Urinary bladder (tissue), 4 donors: ENCODE measurements around the gene VOPP1. TPM values are rescaled to one million over a fixed set of nuclear protein-coding genes. Genes with fewer than 3 reads are reported as not detected.

Source experiments
- DNase-seq: peaks from one replicate; pipeline ENCODE4 v3.0.0-alpha.2; 2015; ENCODE audit errors: extremely low spot score
- H3K27ac ChIP-seq: one replicate; pipeline ENCODE4 v1.5.1; 2013; ENCODE audit warnings: low read depth, mild to moderate bottlenecking, moderate library complexity
- H3K36me3 ChIP-seq: one replicate; pipeline ENCODE4 v1.6.1; 2013; ENCODE audit warnings: mild to moderate bottlenecking, moderate library complexity; ENCODE audit not compliant: insufficient read depth
- H3K4me1 ChIP-seq: one replicate; pipeline ENCODE4 v1.6.1; 2013; ENCODE audit warnings: mild to moderate bottlenecking, moderate library complexity; ENCODE audit not compliant: insufficient read depth
- H3K4me3 ChIP-seq: one replicate; pipeline ENCODE4 v1.5.1; 2013; ENCODE audit warnings: low read depth, low read length
- WGBS: extraction: QIAGEN DNeasy Blood & Tissue Kit; methylation state at CpG from one replicate; pipeline ENCODE4 v1.1.7; 2013; 5-methylcytosine and 5-hydroxymethylcytosine counted together
- polyA plus RNA-seq: library from polyadenylated mRNA; stranded (reverse); fragments of 200-250 nt; gene quantifications from one replicate; pipeline ENCODE4 v1.2.3, GENCODE V29; 2013
- total RNA-seq: library from RNA; depleted of rRNA; stranded (reverse); fragments of >200 nt; gene quantifications from one replicate; pipeline ENCODE4 v1.2.3, GENCODE V29; 2014
- donor health status: healthy with polysubstance abuse.
- donor health status: healthy.

Gene VOPP1
- total and polyA plus RNA-seq, 2 donors = 26.8 to 34.1 TPM

- Histone ChIP-seq H3K27ac (no peak overlapping the region), H3K4me1 (peaks cover 2% of the 10 kb centered on the region), H3K36me3 (no peaks in the 10 kb centered on the region), H3K4me3 (no peak overlapping the region)
- WGBS = 76% methylated on average over 3 of the region's 3 CpGs
- no peak for DNase-seq
Observed at GRCh38 chr7:55538538-55538937, 33.8 kb downstream of the VOPP1 start.

GRCh38 chr7:55537458-55537990 is 34.8 kb downstream of the VOPP1 start:
- Histone ChIP-seq H3K27ac (no peak overlapping the region), H3K4me3 (no peak overlapping the region), H3K36me3 (no peaks in the 10 kb centered on the region), H3K4me1 (peaks cover 2% of the 10 kb centered on the region)
- DNase-seq = no peak
- WGBS = 94% methylated on average over 16 of the region's 16 CpGs

GRCh38 chr7:55536619-55537457 is 35.5 kb downstream of the VOPP1 start:
- 88% methylated on average over 23 of the region's 23 CpGs for WGBS
- no peak overlapping the region for H3K4me3 ChIP-seq
- no peak overlapping the region for H3K27ac ChIP-seq
- H3K4me1 ChIP-seq = peaks cover 2% of the 10 kb centered on the region
- H3K36me3 ChIP-seq = no peaks in the 10 kb centered on the region
- DNase-seq = no peak

- WGBS = 93% methylated on average over 5 of the region's 5 CpGs
- Histone ChIP-seq H3K4me1 (peaks cover 2% of the 10 kb centered on the region), H3K4me3 (no peak overlapping the region), H3K36me3 (no peaks in the 10 kb centered on the region), H3K27ac (no peak overlapping the region)
- no peak for DNase-seq
Observed at GRCh38 chr7:55535617-55536016, 36.7 kb downstream of the VOPP1 start.

- Histone ChIP-seq H3K27ac (no peak overlapping the region), H3K4me1 (peaks cover 2% of the 10 kb centered on the region), H3K4me3 (no peak overlapping the region), H3K36me3 (no peaks in the 10 kb centered on the region)
- 92% methylated on average over 6 of the region's 6 CpGs for WGBS
- no peak for DNase-seq
Observed at GRCh38 chr7:55534916-55535590, 37.2 kb downstream of the VOPP1 start.

GRCh38 chr7:55534262-55534915 is 37.9 kb downstream of the VOPP1 start:
- Histone ChIP-seq H3K4me1 (no peaks in the 10 kb centered on the region), H3K36me3 (no peaks in the 10 kb centered on the region), H3K4me3 (no peak overlapping the region), H3K27ac (no peak overlapping the region)
- no peak for DNase-seq
- 73% methylated on average over 8 of the region's 8 CpGs for WGBS

- H3K27ac ChIP-seq = no peak overlapping the region
- no peak overlapping the region for H3K4me3 ChIP-seq
- 96% methylated on average over 2 of the region's 2 CpGs for WGBS
- no peaks in the 10 kb centered on the region for H3K4me1 ChIP-seq
- DNase-seq = no peak
- no peaks in the 10 kb centered on the region for H3K36me3 ChIP-seq
Observed at GRCh38 chr7:55533729-55534080, 38.6 kb downstream of the VOPP1 start.

GRCh38 chr7:55533050-55533728 is 39.1 kb downstream of the VOPP1 start:
- Histone ChIP-seq H3K36me3 (no peaks in the 10 kb centered on the region), H3K4me3 (no peak overlapping the region), H3K27ac (no peak overlapping the region), H3K4me1 (no peaks in the 10 kb centered on the region)
- WGBS = 64% methylated on average over 4 of the region's 4 CpGs
- DNase-seq = no peak

- no peak overlapping the region for H3K4me3 ChIP-seq
- no peak for DNase-seq
Observed at GRCh38 chr7:55532150-55532917, 40.0 kb downstream of the VOPP1 start.

GRCh38 chr7:55531536-55531935 is 40.8 kb downstream of the VOPP1 start:
- H3K36me3 ChIP-seq = no peaks in the 10 kb centered on the region
- DNase-seq = no peak
- H3K4me3 ChIP-seq = no peak overlapping the region
- H3K27ac ChIP-seq = no peak overlapping the region
- no peaks in the 10 kb centered on the region for H3K4me1 ChIP-seq
- 96% methylated on average over 5 of the region's 5 CpGs for WGBS

More at GRCh38 chr7:55532150-55532917, 40.0 kb downstream of the VOPP1 start:
- Histone ChIP-seq H3K4me1 (no peaks in the 10 kb centered on the region), H3K36me3 (no peaks in the 10 kb centered on the region), H3K27ac (no peak overlapping the region)
- WGBS = 85% methylated on average over 8 of the region's 8 CpGs

- Histone ChIP-seq H3K27ac (no peak overlapping the region), H3K4me1 (no peaks in the 10 kb centered on the region), H3K4me3 (no peak overlapping the region), H3K36me3 (no peaks in the 10 kb centered on the region)
- 64% methylated on average over 4 of the region's 4 CpGs for WGBS
- no peak for DNase-seq
Observed at GRCh38 chr7:55527307-55527706, 45.0 kb downstream of the VOPP1 start.

- no peak overlapping the region for H3K4me3 ChIP-seq
- 72% methylated on average over 5 of the region's 5 CpGs for WGBS
- H3K36me3 ChIP-seq = no peaks in the 10 kb centered on the region
- H3K27ac ChIP-seq = no peak overlapping the region
- no peak for DNase-seq
- no peaks in the 10 kb centered on the region for H3K4me1 ChIP-seq
Observed at GRCh38 chr7:55526770-55527169, 45.5 kb downstream of the VOPP1 start.

- H3K36me3 ChIP-seq = no peaks in the 10 kb centered on the region
- no peak overlapping the region for H3K27ac ChIP-seq
- no peak overlapping the region for H3K4me3 ChIP-seq
- WGBS = 65% methylated on average over 4 of the region's 4 CpGs
- peaks cover 2% of the 10 kb centered on the region for H3K4me1 ChIP-seq
- DNase-seq = no peak
Observed at GRCh38 chr7:55526329-55526728, 46.0 kb downstream of the VOPP1 start.
